ENCODE results near the gene YBX1.

Gene YBX1

GRCh38 chr1:42735056-42735455 is 52.8 kb downstream of the YBX1 start:
- DNase-seq (ENCODE audit: low read depth): no peak

DNA sequence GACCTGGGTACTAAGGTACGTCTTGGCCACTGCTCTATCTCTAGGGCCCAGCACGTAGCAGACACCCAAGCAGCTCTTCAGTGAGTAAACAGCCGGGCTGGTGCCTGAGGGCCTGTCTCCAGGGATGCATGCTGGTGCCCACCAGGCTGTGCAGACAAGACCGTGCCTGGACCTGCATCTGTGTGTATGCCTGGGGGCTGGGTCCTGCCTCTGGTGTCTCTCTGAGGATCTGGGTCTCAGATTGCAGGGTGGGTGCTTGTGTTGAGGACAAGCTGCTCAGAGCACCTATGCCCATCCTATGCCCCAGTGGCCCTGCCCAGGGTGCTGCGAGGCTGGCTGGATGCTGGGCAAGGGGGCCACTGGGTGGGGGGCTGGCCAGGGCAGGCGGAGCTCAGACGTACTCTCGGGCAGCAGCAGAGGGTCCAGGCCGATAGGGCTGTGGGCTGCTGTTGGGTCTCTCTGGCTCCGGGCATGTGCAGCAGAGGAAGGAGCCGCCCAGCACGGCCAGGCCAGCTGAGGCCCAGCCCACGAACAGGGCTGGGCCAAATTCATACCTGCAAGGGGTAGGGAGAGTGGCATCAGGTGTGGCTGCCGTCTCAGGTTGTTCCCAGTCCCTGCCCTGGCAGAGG is 53.4 kb downstream of the YBX1 start:
- no peak for DNase-seq (ENCODE audit: low read depth)

GRCh38 chr1:42736152-42736551 is 53.9 kb downstream of the YBX1 start:
- DNase-seq (ENCODE audit: low read depth): no peak

GRCh38 chr1:42736571-42737200 is 54.5 kb downstream of the YBX1 start:
- no peak for DNase-seq (ENCODE audit: low read depth)

DNA sequence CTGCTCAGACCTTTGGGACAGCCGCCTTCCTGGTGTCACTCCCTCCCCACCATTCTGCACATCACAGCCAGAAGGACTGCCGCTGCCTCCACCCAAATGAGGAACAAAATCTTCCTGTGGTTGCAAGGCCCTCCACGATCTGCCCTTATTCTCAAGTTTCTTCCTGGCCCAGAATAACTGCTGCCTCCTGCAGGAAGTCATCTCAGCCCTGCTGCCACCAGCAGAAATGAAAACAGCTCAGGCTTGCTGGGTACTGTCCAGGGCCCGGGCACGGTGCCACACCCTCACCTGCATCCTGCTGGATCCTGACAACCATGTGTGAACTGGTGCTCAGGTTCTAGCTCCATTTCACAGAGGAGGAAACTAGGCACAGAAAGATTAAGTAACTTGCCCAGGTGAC is 55.0 kb downstream of the YBX1 start:
- no peak for DNase-seq (ENCODE audit: low read depth)

DNA sequence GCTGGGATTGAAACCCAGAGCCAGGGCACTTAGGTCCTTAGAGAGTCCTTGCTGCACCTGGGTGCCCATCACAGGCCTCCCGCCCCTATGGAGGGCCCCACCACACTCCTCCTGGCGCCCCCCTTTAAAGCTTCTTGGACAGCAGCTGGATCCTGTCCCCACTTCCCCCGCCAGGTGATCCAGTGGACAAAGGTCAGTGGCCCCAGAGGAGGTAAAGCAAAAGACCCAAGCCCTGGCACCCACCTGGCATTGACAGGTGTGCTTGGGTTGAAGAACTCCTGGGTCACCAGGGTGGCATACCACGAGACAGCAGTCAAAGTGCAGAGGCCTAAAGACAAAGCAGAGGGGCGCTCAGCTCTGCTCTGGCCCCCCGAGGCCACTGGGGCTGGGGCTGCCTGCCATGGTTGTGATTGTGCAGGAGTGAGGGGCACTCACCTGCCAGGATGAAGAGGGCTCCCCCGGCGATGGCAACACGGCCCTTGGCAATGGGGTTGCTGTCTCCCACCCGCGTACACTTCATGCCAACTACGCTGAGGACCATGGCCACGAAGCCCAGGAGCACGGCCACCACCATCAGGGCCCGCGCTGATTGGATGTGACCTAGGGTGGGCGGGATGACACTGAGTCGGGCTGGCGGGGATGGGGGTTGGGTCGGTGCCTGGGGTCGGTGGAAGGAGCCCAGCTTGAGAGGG is 55.9 kb downstream of the YBX1 start:
- DNase-seq (ENCODE audit: low read depth): no peak

GRCh38 chr1:42738678-42739226 is 56.5 kb downstream of the YBX1 start:
- no peak for DNase-seq (ENCODE audit: low read depth)

- no peak for DNase-seq (ENCODE audit: low read depth)
These were observed 57.8 kb downstream of the YBX1 start, which contains the start of gene CLDN19 for GRCh38 chr1:42739753-42740700. Gene CLDN19, minus strand, starts transcription at chr1:42740236. Its CDS starts 173 bp downstream, at chr1:42740063.

DNA sequence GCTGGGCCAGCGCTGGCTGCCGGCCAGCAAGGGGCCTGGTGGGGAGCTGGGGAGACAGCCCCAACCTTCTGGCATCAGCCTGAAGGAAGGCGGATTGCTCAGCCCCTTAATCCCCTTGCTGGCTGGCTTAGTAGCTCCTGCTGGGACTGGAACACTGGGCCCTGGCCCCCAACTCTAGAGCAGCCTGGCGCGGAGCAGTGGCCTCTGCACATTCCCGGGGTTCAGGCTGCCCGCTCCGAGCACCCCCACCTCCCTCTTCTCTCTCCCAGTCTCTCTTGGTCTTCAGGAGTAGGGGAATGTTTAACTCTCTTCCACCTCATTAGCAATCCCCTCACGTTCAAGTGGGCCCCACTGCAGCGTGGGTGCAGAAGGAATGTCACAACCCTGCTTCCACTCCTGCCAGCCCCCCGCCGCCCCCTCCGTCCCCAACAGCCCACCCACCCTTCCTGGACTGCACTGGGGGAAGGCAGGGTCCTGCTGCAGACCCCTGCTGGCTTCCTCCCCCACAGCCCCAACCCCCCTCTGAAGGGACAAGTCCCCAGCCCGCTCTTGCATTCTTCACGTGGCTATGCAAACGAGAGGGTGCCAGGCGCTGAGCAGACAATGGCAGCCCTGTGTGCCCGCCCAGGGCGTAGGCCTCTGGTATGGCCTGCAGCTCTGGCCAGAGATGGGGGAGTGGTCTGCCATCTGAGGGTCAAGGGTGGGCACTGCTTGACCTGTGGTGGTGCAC is 58.8 kb downstream of the YBX1 start:
- DNase-seq (ENCODE audit: low read depth): no peak

GRCh38 chr1:42741706-42742105 is 59.5 kb downstream of the YBX1 start:
- DNase-seq (ENCODE audit: low read depth): no peak

DNA sequence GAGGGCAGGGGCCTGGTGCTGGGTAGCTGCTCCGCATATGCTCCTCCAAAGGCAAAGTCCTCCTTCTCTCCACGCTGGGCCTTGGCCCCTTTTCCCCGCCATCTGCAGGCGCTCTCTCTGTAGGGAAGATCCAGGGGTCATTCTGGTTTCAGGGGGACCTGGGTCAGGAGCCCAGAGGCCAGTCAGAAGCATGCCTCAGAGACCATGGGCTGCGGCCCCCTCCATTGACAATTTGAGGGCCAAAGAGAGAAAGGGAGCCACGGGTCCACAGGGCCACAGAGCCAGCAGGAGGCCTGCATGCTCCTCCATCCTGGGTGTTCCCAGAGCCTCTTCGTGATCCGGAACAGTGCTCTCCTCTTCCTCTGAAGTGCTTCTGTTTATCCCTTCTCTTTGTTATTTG is 59.9 kb downstream of the YBX1 start:
- DNase-seq (ENCODE audit: low read depth): no peak

- no peak for DNase-seq (ENCODE audit: low read depth)
These were observed 60.5 kb downstream of the YBX1 start for GRCh38 chr1:42742617-42743316.

DNA sequence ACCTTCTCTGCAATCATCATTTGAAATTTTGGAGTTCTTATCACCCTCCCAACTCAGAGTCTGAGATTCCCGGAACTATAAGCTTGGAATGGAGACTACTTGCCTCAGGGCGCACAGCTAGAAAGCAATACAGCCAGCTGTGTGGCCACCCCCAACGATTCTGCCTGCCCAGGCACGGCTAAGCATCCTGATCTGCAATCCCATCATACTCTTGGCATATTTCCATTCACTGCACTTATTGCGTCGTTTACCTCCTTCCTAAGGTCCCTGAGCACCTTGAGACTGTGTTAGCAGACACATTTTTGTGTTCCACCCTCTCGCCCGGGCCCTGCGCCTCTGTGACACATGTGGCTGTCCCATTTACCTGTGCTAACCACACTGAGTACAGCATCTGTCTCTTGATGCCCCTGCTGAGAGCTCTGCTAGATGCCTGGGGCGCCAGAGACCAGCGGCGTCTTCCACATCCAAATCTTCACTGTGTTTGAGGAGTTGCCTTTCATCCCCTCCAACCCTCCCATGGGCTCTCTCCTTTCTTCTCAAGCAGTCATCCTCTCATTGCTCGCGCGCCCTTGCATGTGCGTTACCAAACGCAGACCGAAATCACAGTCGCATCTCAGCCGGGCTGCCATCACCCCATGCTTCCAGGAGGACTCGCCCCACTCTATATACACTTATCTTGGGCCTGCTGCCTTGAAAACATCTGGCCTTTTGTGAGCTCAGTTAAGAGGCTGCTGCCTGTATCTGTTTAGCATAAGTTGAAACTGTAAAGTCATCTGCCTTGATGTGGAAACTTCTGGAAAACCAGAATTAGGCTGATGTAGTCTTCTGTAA is 61.3 kb downstream of the YBX1 start:
- DNase-seq (ENCODE audit: low read depth): no peak

- no peak for DNase-seq (ENCODE audit: low read depth)
These were observed 61.9 kb downstream of the YBX1 start for GRCh38 chr1:42744148-42744413.

- DNase-seq (ENCODE audit: low read depth): no peak
These were observed 63.6 kb downstream of the YBX1 start for GRCh38 chr1:42745851-42746250.

DNA sequence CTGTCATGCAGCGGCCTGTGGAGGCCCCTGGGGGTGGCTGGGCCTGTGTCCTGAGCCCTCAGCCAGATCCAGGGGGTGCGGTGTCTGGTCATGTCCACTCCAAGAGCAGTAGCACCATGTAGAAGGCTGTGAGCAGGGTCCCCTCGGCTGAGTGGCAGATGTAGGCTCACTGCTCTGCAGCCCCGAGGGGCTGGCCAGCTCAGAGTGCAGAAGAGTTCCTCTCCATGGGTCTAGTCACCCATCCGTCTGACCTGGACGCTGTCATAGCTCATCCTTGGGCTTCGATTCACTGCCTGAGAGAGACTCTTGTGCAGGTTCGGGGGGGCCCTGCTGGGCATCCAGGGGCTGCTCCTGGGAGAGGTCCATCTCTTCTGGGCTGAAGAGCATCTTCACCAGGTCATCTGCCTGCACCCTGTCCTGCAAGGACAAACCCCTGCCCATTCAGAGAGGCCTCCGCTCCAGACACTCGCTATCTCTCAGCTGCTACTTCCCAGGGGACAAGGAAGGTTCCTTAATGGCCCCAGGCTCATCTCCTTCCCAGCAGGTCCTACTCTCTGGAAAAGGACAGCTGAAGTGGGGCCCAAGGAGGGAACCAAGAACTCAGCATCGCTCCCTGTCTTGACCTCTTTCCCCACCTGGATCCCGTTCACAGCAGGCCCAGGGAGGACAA is 64.4 kb downstream of the YBX1 start:
- no peak for DNase-seq (ENCODE audit: low read depth)

GRCh38 chr1:42747125-42747524 is 64.9 kb downstream of the YBX1 start:
- no peak for DNase-seq (ENCODE audit: low read depth)

- no peak for DNase-seq (ENCODE audit: low read depth)
These were observed 65.8 kb downstream of the YBX1 start for GRCh38 chr1:42748021-42748420.

Measured in stromal cell of bone marrow (primary cell).